ENCODE results near the gene EBPL.

The EBPL gene

DNA sequence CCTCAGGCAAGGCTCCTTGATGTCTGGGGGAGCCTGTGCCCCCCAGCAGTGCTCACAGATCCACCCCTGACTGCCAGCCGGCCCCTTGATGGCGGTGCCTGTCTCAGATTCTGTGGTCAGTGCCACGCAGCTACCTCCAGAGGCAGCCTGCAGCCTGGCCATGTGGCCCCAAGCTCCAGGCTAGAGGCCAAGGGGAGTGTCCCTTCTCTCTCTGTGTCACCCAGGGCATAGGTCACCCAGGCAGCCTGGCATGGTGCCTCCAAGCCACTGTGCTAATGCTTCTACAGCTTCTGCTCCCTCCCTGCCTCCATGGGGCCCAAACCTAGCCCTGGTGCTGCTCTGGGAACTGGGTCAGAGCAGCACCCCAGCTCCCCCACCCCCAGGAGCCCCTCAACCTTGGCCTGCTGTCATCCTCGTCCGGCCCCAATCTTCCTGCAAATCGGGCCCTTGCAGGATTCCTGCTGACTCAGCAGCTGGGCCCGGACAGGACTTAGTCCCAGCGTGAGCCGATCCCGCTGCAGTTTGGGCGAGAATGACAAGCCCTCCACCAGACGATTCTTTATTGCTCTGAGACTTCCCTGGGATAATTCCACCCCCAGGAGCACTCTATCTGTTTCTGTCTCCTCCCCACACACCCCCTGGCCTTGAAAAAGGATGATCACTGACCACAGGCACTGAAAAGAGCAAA is 65.8 kb downstream of the EBPL start:
- peak overlapping the region; percentile 7 for H3K27ac ChIP-seq (ENCODE audit: low read length, poor library complexity, severe bottlenecking)
- WGBS: 57% methylated on average over 12 of the region's 12 CpGs

DNA sequence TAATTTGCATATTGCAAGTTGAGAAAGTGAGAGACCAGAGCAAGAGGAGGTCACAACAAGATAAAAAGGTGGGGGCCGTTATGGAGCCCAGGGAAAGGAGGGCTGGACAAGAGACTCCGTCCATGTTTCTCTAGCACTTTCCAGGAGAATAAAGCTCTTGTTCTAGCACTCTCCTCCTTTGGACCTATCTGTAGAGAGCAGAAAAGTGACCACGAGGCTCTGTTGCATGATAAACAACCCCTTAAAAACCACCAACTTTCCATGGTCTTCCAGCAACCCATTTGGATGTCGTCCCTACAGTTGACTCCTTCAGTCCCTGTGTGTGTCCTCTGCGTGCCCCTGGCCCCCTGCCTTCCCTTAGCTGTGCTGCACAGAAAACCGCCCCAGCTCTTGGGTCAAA is 67.1 kb downstream of the EBPL start:
- 96% methylated on average over 6 of the region's 6 CpGs for WGBS
- no peaks in the 10 kb centered on the region for H3K27me3 ChIP-seq (ENCODE audit: control insufficient read depth in 1 of 2, insufficient read depth in 1 of 2, low read length in 2 of 2)

More for the DNA sequence above, 65.8 kb downstream of the EBPL start:
- no peak overlapping the region for H2BK5ac ChIP-seq (ENCODE audit: low read depth, low read length, poor library complexity, severe bottlenecking)
- H3K4ac ChIP-seq (ENCODE audit: low read depth in 1 of 2, low read length in 2 of 2): peak overlapping the region in 1 of 2 experiments; percentile 12
- peak overlapping the region; percentile 64 to 66 for H3K18ac ChIP-seq (ENCODE audit: low read depth in 1 of 2, low read length in 2 of 2)
- no peaks in the 10 kb centered on the region for H3K9me3 ChIP-seq (ENCODE audit: control insufficient read depth, low read length)
- H3K27me3 ChIP-seq (ENCODE audit: control insufficient read depth in 1 of 2, insufficient read depth in 1 of 2, low read length in 2 of 2): no peaks in the 10 kb centered on the region
- no peak overlapping the region for H2BK120ac ChIP-seq (ENCODE audit: low read depth, low read length)
- no peak overlapping the region for H3K4me3 ChIP-seq (ENCODE audit: insufficient read depth in 1 of 2, low read depth in 1 of 2, low read length in 2 of 2)
- peak overlapping the region; percentile 61 for H4K91ac ChIP-seq (ENCODE audit: low read length)
- peaks cover 11% of the 10 kb centered on the region for H3K4me1 ChIP-seq (ENCODE audit: control insufficient read depth, insufficient read depth, low read depth, low read length)
- H2AK5ac ChIP-seq (ENCODE audit: low read length, severe bottlenecking): no peak overlapping the region
- peak overlapping the region; percentile 42 for H3K9ac ChIP-seq (ENCODE audit: low read length)
- no peak overlapping the region for H3K4me2 ChIP-seq (ENCODE audit: low read length, poor library complexity, severe bottlenecking)
- no peaks in the 10 kb centered on the region for H3K36me3 ChIP-seq (ENCODE audit: control insufficient read depth in 1 of 2, insufficient read depth in 2 of 2, low read depth in 1 of 2, low read length in 2 of 2)
- peak overlapping the region in 1 of 2 experiments; percentile 75 for H3K14ac ChIP-seq (ENCODE audit: low read length in 2 of 2)
- H3K23ac ChIP-seq (ENCODE audit: low read length in 2 of 2): no peak overlapping the region
- no peak for DNase-seq
- H2BK12ac ChIP-seq (ENCODE audit: low read length in 2 of 2): peak overlapping the region in 1 of 2 experiments; percentile 59
- peak overlapping the region; percentile 47 for H2AFZ ChIP-seq (ENCODE audit: low read depth, low read length)
- no peak overlapping the region for H2BK15ac ChIP-seq (ENCODE audit: low read depth, poor library complexity, severe bottlenecking)
- no peaks in the 10 kb centered on the region for H3K79me1 ChIP-seq (replicated peaks; ENCODE audit: low read length, poor library complexity, severe bottlenecking)
- H4K8ac ChIP-seq (ENCODE audit: low read length): peak overlapping the region; percentile 81

DNA sequence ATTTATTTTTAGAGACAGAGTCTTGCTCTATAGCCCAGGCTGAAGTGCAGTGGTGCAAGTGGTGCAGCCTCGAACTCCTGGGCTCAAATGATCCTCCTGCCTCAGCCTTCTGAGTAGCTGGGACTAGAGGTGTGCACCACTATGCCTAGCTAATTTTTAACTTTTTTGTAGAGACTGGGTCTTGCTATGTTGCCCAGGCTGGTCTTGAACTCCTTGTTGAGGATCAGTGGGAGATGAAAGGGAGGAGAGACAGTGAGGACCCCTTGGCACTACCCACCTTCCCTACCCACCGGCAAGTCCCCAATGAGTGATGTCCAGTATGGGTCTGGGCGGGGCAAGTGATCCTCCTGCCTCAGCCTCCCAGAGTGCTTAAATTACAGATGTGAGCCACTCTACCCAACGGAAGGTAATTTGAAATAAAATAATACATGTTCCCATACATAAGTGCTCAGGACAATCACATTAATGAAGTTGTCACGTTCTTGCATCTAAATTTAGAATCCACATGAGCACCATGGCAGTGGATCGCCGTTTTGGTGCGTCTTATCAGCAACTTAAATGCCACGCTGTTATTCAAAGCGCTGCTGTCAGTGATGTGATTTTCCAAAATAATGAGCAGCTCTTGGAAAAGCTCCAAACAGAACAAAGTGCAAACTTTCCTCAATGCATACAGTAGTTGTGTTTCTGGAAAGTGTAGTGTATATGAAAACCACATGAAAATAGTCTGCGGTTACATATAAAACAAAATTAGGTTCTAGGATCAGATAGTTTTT is 68.9 kb downstream of the EBPL start:
- Histone ChIP-seq H3K9me3 (ENCODE audit: control insufficient read depth, low read length) (no peaks in the 10 kb centered on the region), H3K79me1 (replicated peaks; ENCODE audit: low read length, poor library complexity, severe bottlenecking) (no peaks in the 10 kb centered on the region), H2BK5ac (ENCODE audit: low read depth, low read length, poor library complexity, severe bottlenecking) (no peak overlapping the region), H3K4me2 (ENCODE audit: low read length, poor library complexity, severe bottlenecking) (no peak overlapping the region), H2BK120ac (ENCODE audit: low read depth, low read length) (no peak overlapping the region), H4K91ac (ENCODE audit: low read length) (no peak overlapping the region), H3K9ac (ENCODE audit: low read length) (no peak overlapping the region), H2AK5ac (ENCODE audit: low read length, severe bottlenecking) (no peak overlapping the region), H3K4me1 (ENCODE audit: control insufficient read depth, insufficient read depth, low read depth, low read length) (peaks cover 9% of the 10 kb centered on the region), H2AFZ (ENCODE audit: low read depth, low read length) (no peak overlapping the region), H2BK12ac (ENCODE audit: low read length in 2 of 2) (no peak overlapping the region), H3K36me3 (ENCODE audit: control insufficient read depth in 1 of 2, insufficient read depth in 2 of 2, low read depth in 1 of 2, low read length in 2 of 2) (no peaks in the 10 kb centered on the region), H3K4ac (ENCODE audit: low read depth in 1 of 2, low read length in 2 of 2) (no peak overlapping the region), H3K27me3 (ENCODE audit: control insufficient read depth in 1 of 2, insufficient read depth in 1 of 2, low read length in 2 of 2) (no peaks in the 10 kb centered on the region), H4K8ac (ENCODE audit: low read length) (no peak overlapping the region), H3K23ac (ENCODE audit: low read length in 2 of 2) (no peak overlapping the region), H3K14ac (ENCODE audit: low read length in 2 of 2) (no peak overlapping the region), H3K18ac (ENCODE audit: low read depth in 1 of 2, low read length in 2 of 2) (no peak overlapping the region), H3K4me3 (ENCODE audit: insufficient read depth in 1 of 2, low read depth in 1 of 2, low read length in 2 of 2) (no peak overlapping the region), H2BK15ac (ENCODE audit: low read depth, poor library complexity, severe bottlenecking) (no peak overlapping the region), H3K27ac (ENCODE audit: low read length, poor library complexity, severe bottlenecking) (no peak overlapping the region)
- no CpG with 5 or more reads among the region's 11 CpGs for WGBS
- no peak for DNase-seq

More for the DNA sequence above, 67.1 kb downstream of the EBPL start:
- H2BK5ac ChIP-seq (ENCODE audit: low read depth, low read length, poor library complexity, severe bottlenecking): no peak overlapping the region
- no peaks in the 10 kb centered on the region for H3K79me1 ChIP-seq (replicated peaks; ENCODE audit: low read length, poor library complexity, severe bottlenecking)
- H4K8ac ChIP-seq (ENCODE audit: low read length): no peak overlapping the region
- no peak overlapping the region for H3K18ac ChIP-seq (ENCODE audit: low read depth in 1 of 2, low read length in 2 of 2)
- H2AFZ ChIP-seq (ENCODE audit: low read depth, low read length): no peak overlapping the region
- no peak overlapping the region for H3K4me2 ChIP-seq (ENCODE audit: low read length, poor library complexity, severe bottlenecking)
- no peaks in the 10 kb centered on the region for H3K36me3 ChIP-seq (ENCODE audit: control insufficient read depth in 1 of 2, insufficient read depth in 2 of 2, low read depth in 1 of 2, low read length in 2 of 2)
- no peaks in the 10 kb centered on the region for H3K9me3 ChIP-seq (ENCODE audit: control insufficient read depth, low read length)
- H3K23ac ChIP-seq (ENCODE audit: low read length in 2 of 2): no peak overlapping the region
- H3K9ac ChIP-seq (ENCODE audit: low read length): no peak overlapping the region
- no peak overlapping the region for H2AK5ac ChIP-seq (ENCODE audit: low read length, severe bottlenecking)
- no peak for DNase-seq
- no peak overlapping the region for H4K91ac ChIP-seq (ENCODE audit: low read length)
- no peak overlapping the region for H3K4ac ChIP-seq (ENCODE audit: low read depth in 1 of 2, low read length in 2 of 2)
- H3K4me1 ChIP-seq (ENCODE audit: control insufficient read depth, insufficient read depth, low read depth, low read length): peaks cover 12% of the 10 kb centered on the region
- no peak overlapping the region for H2BK120ac ChIP-seq (ENCODE audit: low read depth, low read length)
- H3K4me3 ChIP-seq (ENCODE audit: insufficient read depth in 1 of 2, low read depth in 1 of 2, low read length in 2 of 2): no peak overlapping the region
- no peak overlapping the region for H3K14ac ChIP-seq (ENCODE audit: low read length in 2 of 2)
- H3K27ac ChIP-seq (ENCODE audit: low read length, poor library complexity, severe bottlenecking): no peak overlapping the region
- no peak overlapping the region for H2BK15ac ChIP-seq (ENCODE audit: low read depth, poor library complexity, severe bottlenecking)
- no peak overlapping the region for H2BK12ac ChIP-seq (ENCODE audit: low read length in 2 of 2)

DNA sequence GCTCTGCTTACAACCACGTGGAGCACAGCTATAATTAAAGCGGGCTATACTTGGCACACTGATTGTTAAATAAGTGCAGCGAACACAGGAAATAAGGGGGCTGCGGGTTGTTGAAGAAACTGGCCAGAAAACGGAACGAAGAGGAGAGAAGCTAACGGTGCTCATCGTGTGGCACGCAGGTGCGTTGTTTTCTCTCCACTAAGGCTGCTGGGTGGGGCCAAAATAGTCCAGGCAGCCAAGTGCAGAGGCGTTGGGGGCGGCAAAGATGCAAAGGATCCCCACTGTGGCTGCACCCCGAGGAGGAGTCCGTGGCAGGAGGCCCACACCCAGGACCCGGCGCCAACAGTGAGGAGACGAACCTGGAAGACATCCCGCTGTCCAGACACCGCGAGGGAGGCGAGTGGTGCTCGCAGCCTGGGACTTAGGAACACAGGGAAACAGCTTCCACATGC is 71.1 kb downstream of the EBPL start:
- peak overlapping the region in 1 of 2 experiments; percentile 50 for H3K23ac ChIP-seq (ENCODE audit: low read length in 2 of 2)
- DNase-seq: no peak
- H3K4me2 ChIP-seq (ENCODE audit: low read length, poor library complexity, severe bottlenecking): no peak overlapping the region
- no peak overlapping the region for H3K14ac ChIP-seq (ENCODE audit: low read length in 2 of 2)
- H2BK120ac ChIP-seq (ENCODE audit: low read depth, low read length): no peak overlapping the region
- no peaks in the 10 kb centered on the region for H3K36me3 ChIP-seq (ENCODE audit: control insufficient read depth in 1 of 2, insufficient read depth in 2 of 2, low read depth in 1 of 2, low read length in 2 of 2)
- H3K27ac ChIP-seq (ENCODE audit: low read length, poor library complexity, severe bottlenecking): no peak overlapping the region
- no peak overlapping the region for H2BK15ac ChIP-seq (ENCODE audit: low read depth, poor library complexity, severe bottlenecking)
- no peak overlapping the region for H3K18ac ChIP-seq (ENCODE audit: low read depth in 1 of 2, low read length in 2 of 2)
- no peak overlapping the region for H4K91ac ChIP-seq (ENCODE audit: low read length)
- no peak overlapping the region for H4K8ac ChIP-seq (ENCODE audit: low read length)
- H3K79me1 ChIP-seq (replicated peaks; ENCODE audit: low read length, poor library complexity, severe bottlenecking): no peaks in the 10 kb centered on the region
- peaks cover 2% of the 10 kb centered on the region for H3K4me1 ChIP-seq (ENCODE audit: control insufficient read depth, insufficient read depth, low read depth, low read length)
- H3K9me3 ChIP-seq (ENCODE audit: control insufficient read depth, low read length): no peaks in the 10 kb centered on the region
- peak overlapping the region in 1 of 2 experiments; percentile 66 for H3K4me3 ChIP-seq (ENCODE audit: insufficient read depth in 1 of 2, low read depth in 1 of 2, low read length in 2 of 2)
- H2BK12ac ChIP-seq (ENCODE audit: low read length in 2 of 2): no peak overlapping the region
- no peaks in the 10 kb centered on the region for H3K27me3 ChIP-seq (ENCODE audit: control insufficient read depth in 1 of 2, insufficient read depth in 1 of 2, low read length in 2 of 2)
- H2AK5ac ChIP-seq (ENCODE audit: low read length, severe bottlenecking): no peak overlapping the region
- no peak overlapping the region for H2AFZ ChIP-seq (ENCODE audit: low read depth, low read length)
- no peak overlapping the region for H3K4ac ChIP-seq (ENCODE audit: low read depth in 1 of 2, low read length in 2 of 2)
- H3K9ac ChIP-seq (ENCODE audit: low read length): no peak overlapping the region
- 94% methylated on average over 22 of the region's 22 CpGs for WGBS
- H2BK5ac ChIP-seq (ENCODE audit: low read depth, low read length, poor library complexity, severe bottlenecking): no peak overlapping the region
